ENCODE data around the gene ERGIC3. TPM values are rescaled to one million over a fixed set of nuclear protein-coding genes. Genes with fewer than 3 reads are reported as not detected.

The ERGIC3 gene
- total and polyA plus RNA-seq, 10 of the 15 experiments (the other 5 are each of a cell fraction or from before 2014, with no cell fraction given) = 90.4 to 210 (median 139) TPM

GRCh38 chr20:35603695-35604448 is 62.0 kb downstream of the ERGIC3 start:
- Histone ChIP-seq H3K36me3 (ENCODE audit: control insufficient read depth in 2 of 2, insufficient read depth in 2 of 2, low read length in 1 of 2) (no peaks in the 10 kb centered on the region), H3K27me3 (replicated peaks in 1 of 2; ENCODE audit: control insufficient read depth in 2 of 2, insufficient read depth in 2 of 2, low read length in 1 of 2) (peaks cover 9 to 11% of the 10 kb centered on the region in 2 experiments; a peak in 3 of 4 replicates), H4K20me1 (ENCODE audit: control insufficient read depth, insufficient read depth) (no peaks in the 10 kb centered on the region), H3K4me1 (ENCODE audit: control insufficient read depth, insufficient read depth, low read length) (peaks cover 19% of the 10 kb centered on the region), H3K27ac (ENCODE audit: control insufficient read depth, insufficient read depth) (no peak overlapping the region), H3K4me3 (no peak overlapping the region), H3K9ac (ENCODE audit: control insufficient read depth, insufficient read depth, low read length) (no peak overlapping the region), H3K79me2 (ENCODE audit: control insufficient read depth, insufficient read depth, low read length) (no peaks in the 10 kb centered on the region), H2AFZ (ENCODE audit: control insufficient read depth, low read depth, low read length) (no peak overlapping the region), H3K9me3 (replicated peaks; ENCODE audit: control insufficient read depth, insufficient read depth, low read length) (no peaks in the 10 kb centered on the region), H3K4me2 (ENCODE audit: control insufficient read depth, insufficient read depth) (no peak overlapping the region)
- TF ChIP-seq PKNOX1 (IDR thresholded peaks at IDR 0.05) = no peak
- TF ChIP-seq RAD51 (IDR thresholded peaks at IDR 0.05) = no peak
- no peak for TF ChIP-seq FOS (IDR thresholded peaks at IDR 0.05; ENCODE audit: borderline replicate concordance, extremely low read depth, insufficient read length)
- TF ChIP-seq NR2C1 (IDR thresholded peaks at IDR 0.05) = no peak
- no peak for TF ChIP-seq SMAD1 (IDR thresholded peaks at IDR 0.05; ENCODE audit: low read depth, partially characterized antibody)
- TF ChIP-seq SMAD5 (IDR thresholded peaks at IDR 0.05; ENCODE audit: low read depth) = no peak
- TF ChIP-seq MYC (IDR thresholded peaks at IDR 0.05; ENCODE audit: insufficient read depth, insufficient read length, insufficient replicate concordance, low read length, severe bottlenecking) = no peak
- no peak for TF ChIP-seq ZNF274 (IDR thresholded peaks at IDR 0.05; ENCODE audit: insufficient read depth, insufficient read length)
- TF ChIP-seq FOXK2 (IDR thresholded peaks at IDR 0.05) = no peak
- TF ChIP-seq ATF2 (IDR thresholded peaks at IDR 0.05; ENCODE audit: low read length) = no peak
- no peak for TF ChIP-seq HDAC6 (IDR thresholded peaks at IDR 0.05; ENCODE audit: unreplicated experiment)
- no peak for TF ChIP-seq PML (IDR thresholded peaks at IDR 0.05; ENCODE audit: low read length)
- TF ChIP-seq NFYA (IDR thresholded peaks at IDR 0.05; ENCODE audit: borderline replicate concordance, low read depth, low read length) = no peak
- no peak for TF ChIP-seq MEF2A (IDR thresholded peaks at IDR 0.05; ENCODE audit: insufficient read depth, low read depth, low read length)
- TF ChIP-seq ZNF592 (IDR thresholded peaks at IDR 0.05) = no peak
- TF ChIP-seq CHD1 (IDR thresholded peaks at IDR 0.05; ENCODE audit: low read depth, low read length) = no peak
- no peak for TF ChIP-seq RB1 (IDR thresholded peaks at IDR 0.05; ENCODE audit: borderline replicate concordance)
- no peak for TF ChIP-seq CBX5 (IDR thresholded peaks at IDR 0.05; ENCODE audit: low read depth)
- in situ Hi-C loops (cut with MboI) (no loop called here), intact Hi-C loops (cut with micrococcal nuclease; ENCODE audit: unreplicated experiment) (loop anchor here (5.0 kb wide), 1 partner anchor 93 kb away; the partner anchor contains the start of genes NFS1 and ROMO1)
- FAIRE-seq (peak; percentile 7), ATAC-seq (no peak), DNase-seq (ENCODE audit: low read depth, low spot score) (no peak)
- RAD21 ChIA-PET (ENCODE audit: unreplicated experiment) = interaction anchor here (1.0 kb wide), 1 partner anchor 13 kb away, joined by 4 read pairs; no protein-coding TSS in a partner anchor
- CTCF ChIA-PET = interaction anchor here (0.5 to 3.8 kb wide), 9 partner anchors 12 to 277 kb away, joined by 3 to 27 read pairs (median 4); partner anchors contain the start of gene SPAG4
- WGBS (ENCODE audit: insufficient coverage, insufficient replicate concordance, low lambda C conversion rate, missing lambda C conversion rate) = 63% methylated on average over 11 of the region's 11 CpGs
- POLR2A ChIA-PET = interaction anchor here (0.5 to 0.6 kb wide), 2 partner anchors 9 to 139 kb away, joined by 3 to 4 read pairs; no protein-coding TSS in a partner anchor
- SMC1A ChIA-PET (ENCODE audit: uncharacterized antibody, unreplicated experiment) = interaction anchor here (1.0 to 2.0 kb wide), 4 partner anchors 14 to 140 kb away, joined by 3 to 6 read pairs (median 4); no protein-coding TSS in a partner anchor
- BruUV-seq (replicated peaks) = no TSS peak

Data from GM12878 (cell line).